ENCODE data around the gene NFIB.

The NFIB gene

DNA sequence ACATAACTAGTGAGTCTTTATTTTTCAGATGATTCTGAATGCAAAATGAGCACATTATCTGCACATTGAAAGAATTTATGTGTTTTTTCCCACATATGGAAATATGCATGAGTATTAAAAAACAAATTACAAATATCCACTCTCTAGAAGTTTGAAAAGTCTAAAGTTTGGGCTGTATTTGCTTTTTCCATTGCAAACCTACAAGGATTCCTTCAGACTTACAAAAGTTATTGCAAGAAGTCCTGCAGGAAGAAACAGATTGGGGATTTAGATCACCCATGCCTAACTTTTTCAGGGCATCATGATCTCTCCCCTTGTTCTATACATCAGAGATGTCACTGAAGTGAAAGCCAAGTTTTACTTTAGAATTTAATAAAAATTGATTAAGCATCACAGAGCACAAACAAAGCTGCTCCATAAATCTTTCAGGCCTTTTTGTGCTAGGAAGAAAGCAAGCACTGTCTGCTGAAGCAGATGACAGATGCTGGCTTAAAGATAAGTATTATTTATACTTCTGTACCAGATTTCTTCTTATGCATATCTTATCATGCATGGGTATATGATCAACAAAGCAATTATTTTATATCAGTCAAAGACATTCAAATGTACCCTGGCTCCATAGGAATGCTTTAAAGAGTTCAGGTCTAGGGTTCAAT is 71.7 kb downstream of the NFIB start:
- DNase-seq (ENCODE audit: low read depth) = no peak

DNA sequence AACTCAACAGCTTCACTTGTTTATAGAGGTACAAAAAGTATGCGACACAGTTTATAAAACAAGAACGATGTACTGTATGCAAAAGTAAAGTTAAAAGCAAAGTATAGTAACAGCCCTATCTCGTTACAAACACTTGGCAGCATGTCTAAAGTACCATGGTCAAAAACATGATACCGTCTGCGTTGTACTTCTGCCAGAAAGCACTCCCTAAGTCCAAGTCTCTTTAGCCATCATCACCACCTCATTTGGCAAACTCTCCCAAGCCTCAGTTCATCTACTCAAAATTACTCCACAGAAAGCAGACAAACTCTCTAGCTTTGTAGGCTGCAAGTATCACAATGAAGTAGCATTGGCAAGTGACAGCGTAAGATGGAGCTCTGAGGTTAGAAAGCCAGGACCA is 73.4 kb downstream of the NFIB start:
- DNase-seq (ENCODE audit: low read depth) = no peak

DNA sequence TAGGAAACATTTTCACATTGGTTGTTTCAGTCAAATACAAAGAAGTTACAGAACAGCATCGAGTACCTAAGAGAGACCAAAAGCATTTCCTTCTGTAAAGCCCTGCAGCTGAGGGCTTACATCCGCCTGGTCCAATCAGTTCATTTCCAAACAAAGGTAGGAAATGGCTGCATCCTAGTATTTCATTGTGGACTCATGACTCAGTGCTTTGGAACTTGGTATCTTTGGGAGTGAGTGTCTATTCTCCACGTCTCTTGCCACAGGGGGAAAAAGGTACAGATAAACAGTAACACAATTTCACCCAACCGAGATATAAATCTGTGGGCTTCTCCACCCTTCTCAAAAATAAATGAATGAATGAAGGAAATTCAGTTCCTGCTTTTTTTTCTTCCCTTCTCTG is 75.4 kb downstream of the NFIB start:
- no peak for DNase-seq (ENCODE audit: low read depth)

DNA sequence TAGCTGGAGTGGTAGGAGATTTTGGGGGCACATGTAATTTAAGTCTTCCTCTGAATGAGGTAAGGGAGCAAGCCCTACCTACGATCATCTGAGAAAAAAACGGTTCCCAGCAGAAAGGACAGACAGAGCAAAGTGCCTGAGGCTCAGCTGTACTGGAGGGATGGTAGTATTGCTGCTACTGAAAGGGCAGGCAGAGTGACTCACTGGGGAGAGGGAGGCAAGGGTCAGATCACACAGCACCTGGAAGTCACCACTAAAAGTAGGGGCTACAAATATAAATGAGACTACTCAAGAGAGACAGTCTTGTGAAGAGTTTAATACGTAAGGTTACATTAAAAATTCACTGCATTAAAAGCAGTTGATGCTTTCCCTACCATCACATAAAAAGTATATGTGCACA is 75.9 kb downstream of the NFIB start:
- no peak for DNase-seq (ENCODE audit: low read depth)

DNA sequence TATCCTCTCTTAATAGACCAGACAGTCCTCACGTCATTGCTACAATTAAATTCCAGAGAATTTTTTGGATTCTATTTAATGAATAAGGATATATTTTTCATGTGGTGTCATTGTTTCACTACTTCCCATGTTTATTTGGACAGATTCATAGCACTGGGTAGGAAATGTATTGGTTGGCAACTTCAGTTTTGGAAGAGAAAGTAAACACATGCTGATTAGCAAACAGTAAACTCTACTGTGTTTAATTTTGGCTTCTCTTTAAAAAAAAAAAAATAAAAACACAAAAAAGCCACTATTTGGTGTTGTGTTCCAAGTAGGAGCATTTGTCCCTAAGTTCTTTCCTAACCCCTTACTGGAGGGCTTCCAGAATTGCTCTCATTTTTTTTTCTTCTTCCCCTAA is 77.3 kb downstream of the NFIB start:
- no peak for DNase-seq (ENCODE audit: low read depth)

DNA sequence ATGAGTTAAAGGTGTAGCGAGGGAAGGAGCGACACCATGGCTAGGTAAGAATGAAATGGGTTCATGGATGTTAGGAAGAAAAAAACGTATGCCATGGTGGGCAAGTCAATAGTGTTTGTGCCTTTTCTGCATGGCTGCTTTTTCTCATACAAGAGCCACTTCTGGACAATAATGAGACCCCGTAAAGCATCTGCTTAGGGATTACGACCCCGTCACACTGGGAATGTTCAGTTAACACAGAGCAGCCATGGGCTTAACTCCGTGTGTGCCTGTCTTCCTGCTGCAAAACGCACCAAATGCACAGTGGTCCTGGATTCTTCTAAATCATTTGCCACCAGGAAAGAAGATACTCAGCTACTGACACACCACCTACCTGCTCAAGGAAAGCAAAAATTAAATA is 81.8 kb downstream of the NFIB start:
- no peak for DNase-seq (ENCODE audit: low read depth)

DNA sequence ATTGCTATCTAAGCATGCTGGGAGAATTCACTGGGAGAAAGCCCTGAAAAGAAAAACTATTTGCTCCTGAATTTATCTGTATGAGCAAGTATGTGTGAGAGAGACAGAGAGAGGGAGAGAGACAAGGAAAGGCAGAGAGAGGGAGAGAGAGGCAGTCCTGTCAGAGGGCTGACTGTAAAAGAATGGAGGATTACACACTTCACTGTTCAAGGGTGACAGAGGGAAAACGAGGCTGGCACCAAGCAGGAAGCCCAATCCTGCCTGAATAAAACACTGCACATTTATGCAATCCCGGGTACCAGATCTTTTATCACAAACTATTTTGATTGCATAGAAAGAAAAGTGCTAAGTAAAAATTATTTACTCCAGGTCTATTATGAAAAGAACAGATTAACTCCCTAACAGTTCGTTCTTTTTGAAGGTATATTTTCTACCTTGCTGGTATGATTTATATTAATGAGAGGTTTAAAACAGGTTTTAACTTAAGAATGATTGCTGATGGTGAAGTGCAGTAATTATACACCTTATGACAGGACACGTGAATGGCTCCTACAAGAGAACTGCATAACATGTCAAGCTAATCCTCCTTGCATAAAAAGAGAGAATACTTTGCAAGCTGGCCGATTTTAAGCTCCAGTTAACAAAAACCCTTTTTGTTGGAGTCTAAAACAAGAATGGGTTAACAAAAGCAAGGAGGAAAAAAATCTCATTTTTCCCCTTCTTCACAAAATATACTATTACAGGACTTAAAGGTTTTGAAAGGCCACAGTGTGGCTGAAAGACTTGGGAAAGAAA is 82.5 kb downstream of the NFIB start:
- DNase-seq (ENCODE audit: low read depth) = no peak

DNA sequence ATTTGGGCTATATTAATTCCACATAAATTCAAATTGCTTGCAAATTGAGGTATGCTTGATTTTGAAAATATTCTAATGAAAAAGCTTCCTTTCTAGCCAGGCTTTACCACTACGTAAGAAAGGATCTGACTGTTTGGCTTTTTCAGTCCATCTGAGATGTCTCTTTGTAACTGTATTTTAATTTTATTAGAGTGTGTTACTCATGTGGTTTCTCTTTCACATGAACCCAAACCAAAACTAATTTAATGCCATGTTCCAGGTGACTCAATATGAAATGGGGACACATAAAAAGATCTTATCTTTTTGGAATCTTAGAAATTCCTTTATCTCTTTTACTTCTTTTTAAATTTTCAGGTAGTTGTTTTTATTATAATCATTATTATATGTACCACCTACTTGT is 85.3 kb downstream of the NFIB start:
- no peak for DNase-seq (ENCODE audit: low read depth)

DNA sequence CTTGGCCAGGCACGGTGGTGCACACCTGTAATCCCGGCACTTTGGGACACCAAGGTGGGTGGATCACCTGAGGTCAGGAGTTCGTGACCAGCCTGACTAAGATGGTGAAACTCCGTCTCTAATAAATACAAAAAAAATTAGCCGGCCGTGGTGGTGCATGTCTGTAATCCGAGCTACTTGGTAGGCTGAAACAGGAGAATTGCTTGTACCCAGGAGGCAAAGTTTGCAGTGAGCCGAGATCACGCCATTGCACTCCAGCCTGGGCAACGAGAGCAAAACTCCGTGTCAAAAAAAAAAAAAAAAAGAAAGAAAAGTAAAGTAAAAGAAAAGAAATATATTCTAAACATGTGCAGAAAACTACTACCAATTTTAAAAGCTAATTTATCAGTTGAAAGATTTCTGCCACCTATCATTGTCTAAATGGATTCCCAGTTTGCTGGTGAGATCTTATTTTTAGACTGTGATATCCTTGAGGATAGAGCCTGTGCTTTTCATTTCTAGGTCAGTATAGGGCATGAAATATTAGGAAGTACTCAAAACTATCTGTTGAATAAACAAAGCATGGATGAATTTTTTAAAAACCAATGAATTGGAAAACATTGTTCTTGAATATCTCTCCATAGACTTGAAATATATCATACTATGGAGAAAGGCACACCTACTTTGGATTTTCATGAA is 86.9 kb downstream of the NFIB start:
- no peak for DNase-seq (ENCODE audit: low read depth)

DNA sequence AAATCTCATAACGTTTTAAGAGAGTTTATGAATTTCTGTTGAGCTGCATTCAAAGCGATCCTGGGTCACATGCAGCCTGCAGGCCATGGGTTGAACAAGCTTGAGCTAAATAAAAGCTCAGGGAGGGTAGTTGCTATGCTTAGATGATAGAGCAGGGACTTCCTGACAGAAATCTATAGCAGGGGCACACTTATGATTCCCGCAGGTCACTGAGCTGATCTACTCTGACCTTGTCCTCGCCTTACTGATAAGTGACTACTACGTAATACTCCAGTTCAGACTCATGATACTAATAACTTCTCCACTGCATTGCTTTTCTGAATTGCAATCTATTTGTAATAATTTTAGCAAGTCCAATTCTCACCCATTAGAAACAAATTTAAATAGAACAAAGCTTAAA is 90.9 kb downstream of the NFIB start:
- no peak for DNase-seq (ENCODE audit: low read depth)

DNA sequence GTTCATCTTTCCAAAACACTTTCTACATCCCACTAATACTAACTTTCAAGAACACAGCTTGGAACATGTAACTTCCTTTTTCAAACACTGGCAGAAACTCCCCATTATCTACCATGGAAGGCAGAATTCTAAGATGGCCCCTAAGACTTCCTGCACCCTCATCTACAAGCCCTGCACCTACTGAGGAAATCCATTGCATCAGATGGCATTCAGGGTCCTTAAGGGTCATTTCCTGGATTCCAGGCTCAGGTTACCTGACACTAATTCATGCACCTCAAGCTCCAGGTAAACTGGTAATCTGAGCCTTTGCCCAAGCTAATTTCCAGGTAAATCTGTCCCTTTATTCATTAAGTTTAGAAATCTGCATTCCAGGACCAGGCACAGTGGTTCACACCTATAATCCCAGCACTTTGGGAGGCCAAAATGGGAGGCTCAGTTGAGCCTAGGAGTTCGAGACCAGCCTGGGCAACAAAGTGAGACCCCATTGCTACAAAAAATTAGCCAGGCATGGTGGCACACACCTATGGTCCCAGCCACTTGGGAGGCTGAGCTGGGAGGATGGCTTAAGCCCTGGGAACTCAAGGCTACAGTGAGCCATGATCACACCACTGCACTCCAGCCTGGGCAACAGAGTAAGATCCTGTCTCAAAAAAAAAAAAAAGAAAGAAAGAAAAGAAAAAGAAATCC is 91.6 kb downstream of the NFIB start:
- no peak for DNase-seq (ENCODE audit: low read depth)

DNA sequence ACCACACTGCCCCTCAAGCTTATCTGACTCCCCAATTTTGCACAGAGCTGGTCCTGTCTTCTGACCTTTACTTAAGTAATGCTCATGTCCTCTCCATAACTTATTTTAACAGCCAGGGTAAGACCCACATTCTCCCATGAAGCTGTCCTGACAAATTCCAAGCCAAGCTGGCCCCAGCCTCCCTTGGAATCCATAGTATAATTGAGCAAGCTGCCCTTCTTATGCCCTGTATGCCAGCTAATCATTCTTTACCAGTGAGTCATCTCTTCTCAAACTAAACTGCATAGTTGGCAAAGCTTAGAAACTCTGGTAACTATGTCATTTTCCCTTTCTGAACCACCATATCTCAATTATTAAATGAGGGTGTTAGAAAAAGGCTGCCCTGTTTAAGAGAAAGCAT is 92.4 kb downstream of the NFIB start:
- no peak for DNase-seq (ENCODE audit: low read depth)

DNA sequence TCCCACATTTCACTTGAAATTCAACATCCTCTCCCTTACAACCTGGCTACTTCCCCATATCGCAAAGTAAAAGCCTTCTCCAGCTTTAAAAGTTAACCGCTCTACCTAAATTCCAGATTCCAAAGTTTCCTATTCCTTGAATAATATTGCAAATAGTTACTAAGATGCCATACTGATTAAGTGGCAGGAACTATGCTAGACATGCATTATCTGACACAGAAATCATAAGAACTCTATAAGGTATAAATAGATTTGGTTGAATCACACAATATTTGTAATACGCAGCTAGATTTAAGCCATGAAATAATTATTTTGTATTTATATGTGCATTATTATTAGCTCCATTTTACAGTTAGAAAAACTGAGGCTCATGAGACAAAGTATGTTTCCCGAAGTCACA is 92.8 kb downstream of the NFIB start:
- DNase-seq (ENCODE audit: low read depth) = no peak

DNA sequence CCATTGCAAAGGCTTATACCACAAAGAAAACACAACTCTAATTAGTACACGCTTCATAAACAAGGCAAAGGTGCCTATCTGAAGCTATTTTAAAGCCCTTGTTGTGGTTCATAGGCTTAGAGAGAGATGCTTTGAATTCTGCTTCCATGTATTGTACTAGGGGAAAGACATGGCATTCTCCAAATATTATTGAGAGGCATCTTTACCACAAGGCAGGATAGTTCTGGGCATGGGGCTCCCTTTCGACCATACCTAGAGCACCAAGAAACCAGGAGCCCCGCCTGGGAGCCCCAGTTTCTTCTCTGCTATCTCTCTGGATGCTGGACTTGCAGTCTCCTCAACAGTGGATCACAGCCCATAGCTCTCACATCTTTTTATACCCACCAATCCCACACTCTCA is 93.7 kb downstream of the NFIB start:
- no peak for DNase-seq (ENCODE audit: low read depth)

DNA sequence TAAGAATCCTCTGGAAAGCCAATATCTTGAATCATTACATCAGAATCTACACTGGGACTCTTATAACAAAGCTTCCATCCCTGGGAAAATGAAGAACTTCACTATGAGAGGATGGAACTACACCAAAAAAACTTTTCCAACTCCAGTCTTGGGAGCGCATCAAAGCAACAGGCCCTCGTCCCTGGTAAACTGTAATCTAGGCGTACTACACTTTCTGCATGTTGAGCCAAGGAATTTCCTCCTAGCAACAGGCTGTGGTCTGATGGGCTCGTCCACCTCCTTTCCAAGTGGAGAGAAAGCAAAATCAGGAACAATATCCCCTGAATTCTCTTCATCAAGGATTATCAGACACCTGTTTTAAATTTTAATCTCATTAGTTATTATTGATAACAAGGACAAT is 94.1 kb downstream of the NFIB start:
- DNase-seq (ENCODE audit: low read depth) = no peak

DNA sequence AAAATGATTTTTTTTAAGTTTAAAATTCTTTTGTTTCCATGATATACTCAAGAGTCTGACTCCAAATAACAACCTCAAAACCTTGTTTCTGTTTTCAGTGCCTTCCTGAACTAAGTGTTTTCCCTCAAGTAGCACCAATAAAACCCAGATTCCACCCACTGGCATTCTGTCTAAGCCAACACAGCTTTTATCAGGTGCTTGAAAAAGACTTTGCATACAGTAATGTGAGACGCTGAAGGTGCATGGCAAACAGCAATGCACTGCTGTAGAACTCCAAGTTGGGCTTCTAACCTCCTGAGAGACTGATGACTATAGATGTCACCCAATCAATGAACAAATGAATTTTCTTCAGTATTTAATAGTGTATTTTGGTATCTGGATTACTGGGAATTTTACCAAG is 95.7 kb downstream of the NFIB start:
- DNase-seq (ENCODE audit: low read depth) = no peak

DNA sequence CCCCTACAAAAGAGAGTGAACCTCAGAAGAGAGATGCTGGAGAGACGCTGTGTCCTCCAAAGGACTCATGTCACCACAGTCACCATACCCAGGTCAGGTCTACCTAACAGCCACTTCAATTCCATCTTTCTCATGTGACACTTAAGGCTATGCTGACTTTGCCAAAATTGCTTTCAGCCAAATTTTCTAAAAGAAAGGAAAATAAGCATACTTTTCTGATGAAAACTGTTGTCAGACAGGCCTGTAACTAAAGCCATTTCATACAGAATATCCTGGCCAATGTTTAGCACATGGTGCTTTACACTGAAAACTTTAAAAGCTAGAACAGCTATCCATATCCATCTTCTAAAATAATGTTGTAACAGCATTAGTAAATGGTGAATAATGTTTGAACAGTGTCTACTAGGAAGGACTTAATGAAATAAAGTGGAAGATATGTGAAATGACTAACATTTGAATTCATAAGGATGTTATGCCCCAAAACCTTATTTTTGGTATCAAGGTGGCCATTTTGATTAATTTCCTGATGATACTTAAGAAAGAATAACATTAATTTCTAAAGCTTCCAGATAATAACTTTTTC is 97.2 kb downstream of the NFIB start:
- no peak for DNase-seq (ENCODE audit: low read depth)

DNA sequence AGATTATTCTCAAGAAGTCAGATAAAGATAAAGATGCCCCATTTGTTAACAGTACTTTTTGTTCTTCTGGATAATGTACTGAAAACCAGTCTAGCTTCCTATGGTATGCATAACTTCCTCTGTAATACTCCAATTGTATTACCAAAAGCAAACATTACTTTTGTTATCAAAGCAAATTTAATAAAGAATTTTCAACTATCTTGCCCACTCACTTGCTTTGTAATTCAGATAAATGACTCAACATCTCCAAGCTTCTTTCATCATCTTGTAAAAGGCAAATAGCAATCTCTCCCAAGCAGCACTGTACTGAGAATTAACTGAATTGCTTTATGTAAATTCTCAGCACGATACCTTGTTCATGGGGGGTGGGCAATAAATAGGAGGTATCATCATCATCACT is 98.3 kb downstream of the NFIB start:
- no peak for DNase-seq (ENCODE audit: low read depth)

DNA sequence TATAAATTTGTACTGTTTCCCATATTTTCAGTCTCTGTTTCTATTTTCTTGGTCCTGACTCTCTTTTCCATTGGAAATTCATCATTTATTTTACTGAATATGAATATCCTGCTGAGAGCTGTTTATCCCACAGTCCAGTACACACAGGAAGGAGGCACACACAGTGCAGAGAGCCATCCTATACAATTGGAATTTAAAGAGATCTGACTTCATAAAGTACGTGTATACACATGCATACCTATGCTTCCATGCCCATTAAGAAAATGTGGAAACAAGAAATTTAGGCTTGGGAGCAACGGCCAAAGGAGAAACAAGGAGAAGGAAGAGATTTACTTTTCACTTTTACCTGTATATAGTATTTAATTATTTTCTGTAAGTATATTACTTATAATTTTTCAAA is 99.2 kb downstream of the NFIB start:
- no peak for DNase-seq (ENCODE audit: low read depth)

DNA sequence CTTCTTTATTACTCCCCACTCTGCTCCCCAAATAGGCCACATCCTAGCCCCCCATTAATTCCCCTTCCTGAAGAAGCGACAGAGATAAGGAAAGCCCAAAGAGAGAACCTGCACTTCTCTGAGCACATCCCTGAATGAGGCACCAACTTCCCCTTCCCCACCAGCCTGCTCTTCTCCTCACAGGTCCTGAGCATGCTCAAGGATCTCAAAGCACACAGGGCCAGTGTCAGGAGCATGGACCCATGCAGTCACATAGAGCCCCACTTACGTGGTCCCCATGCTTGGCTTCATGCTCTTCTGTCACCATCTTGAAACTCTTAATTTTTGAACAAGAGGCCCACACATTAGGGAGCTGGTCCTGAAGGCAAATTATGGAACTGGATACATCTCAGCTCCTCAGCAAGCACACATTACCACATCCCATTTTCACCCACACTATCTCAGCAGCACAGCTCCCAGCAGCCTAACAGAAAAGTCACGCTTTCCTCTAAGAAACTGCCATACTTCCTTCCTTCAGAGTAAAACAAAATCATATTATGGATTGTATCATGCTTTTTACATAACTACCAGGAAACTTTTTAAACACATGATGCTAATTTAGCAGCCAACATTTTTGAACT is 99.8 kb downstream of the NFIB start:
- DNase-seq (ENCODE audit: low read depth) = no peak

DNA sequence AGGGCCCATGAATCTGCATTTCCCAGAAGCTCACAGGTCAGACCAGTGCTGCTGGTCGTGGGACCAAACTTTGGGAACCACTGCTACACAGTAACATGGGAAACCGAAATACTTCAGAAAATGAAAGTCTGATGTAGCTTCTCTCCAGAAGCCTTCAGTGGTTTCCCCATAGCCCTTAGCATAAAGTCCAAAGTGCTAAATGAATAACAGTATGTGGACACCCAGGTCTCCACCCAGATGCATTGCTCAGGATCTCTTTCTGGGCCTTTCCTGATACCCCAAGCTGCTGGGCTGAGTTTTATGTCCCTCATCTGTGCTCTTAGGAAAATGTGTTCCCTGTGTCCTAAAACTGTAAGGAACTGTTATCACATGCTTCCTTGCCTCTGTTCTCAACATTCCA is 100.4 kb downstream of the NFIB start:
- no peak for DNase-seq (ENCODE audit: low read depth)

Data from stimulated activated CD8-positive, alpha-beta memory T cell treated with anti-CD3 and anti-CD28 coated beads, Interleukin-15, amount 100 ng/mL, for 24 hours (primary cell).